GOT3 (cell line): ENCODE results near the gene CRADD.
"Not testable (repeated sequence)": the region's sequence is repeated elsewhere in the genome, so short reads cannot be mapped to it uniquely, and the experiment has no call there.

ENCODE experiments used
- DNase-seq: peaks from one replicate; lab custom pipeline; 2025; ENCODE audit warnings: mixed read lengths; lab: John Stamatoyannopoulos, UW

The CRADD gene

GRCh38 chr12:93737457-93738198 is 60.5 kb downstream of the CRADD start:
- DNase-seq = no peak

GRCh38 chr12:93738199-93739058 is 61.3 kb downstream of the CRADD start:
- no peak for DNase-seq

GRCh38 chr12:93740751-93741150 is 63.6 kb downstream of the CRADD start:
- no peak for DNase-seq

GRCh38 chr12:93741659-93742109 is 64.5 kb downstream of the CRADD start:
- no peak for DNase-seq

- no peak for DNase-seq
These were observed 65.1 kb downstream of the CRADD start for GRCh38 chr12:93742110-93742934.

- no peak for DNase-seq
These were observed 66.2 kb downstream of the CRADD start for GRCh38 chr12:93743229-93743998.

GRCh38 chr12:93743999-93744689 is 67.0 kb downstream of the CRADD start:
- no peak for DNase-seq

GRCh38 chr12:93745286-93745685 is 68.1 kb downstream of the CRADD start:
- DNase-seq = no peak

- no peak for DNase-seq
These were observed 69.5 kb downstream of the CRADD start for GRCh38 chr12:93746572-93747168.

- DNase-seq = no peak
These were observed 71.7 kb downstream of the CRADD start for GRCh38 chr12:93748672-93749383.

GRCh38 chr12:93749515-93749914 is 72.3 kb downstream of the CRADD start:
- DNase-seq = no peak

GRCh38 chr12:93750056-93750455 is 72.9 kb downstream of the CRADD start:
- DNase-seq = no peak

- no peak for DNase-seq
These were observed 74.9 kb downstream of the CRADD start for GRCh38 chr12:93751864-93752610.

- no peak for DNase-seq
These were observed 76.1 kb downstream of the CRADD start for GRCh38 chr12:93753285-93753684.

GRCh38 chr12:93753838-93754429 is 76.8 kb downstream of the CRADD start:
- DNase-seq = no peak

GRCh38 chr12:93754859-93755258 is 77.7 kb downstream of the CRADD start:
- not testable (repeated sequence) for DNase-seq

- DNase-seq = no peak
These were observed 79.1 kb downstream of the CRADD start for GRCh38 chr12:93756288-93756687.
